Measurements from ENCODE around the gene NPC2. TPM values are rescaled to one million over a fixed set of nuclear protein-coding genes. Genes with fewer than 3 reads are reported as not detected.

Gene NPC2
- total and polyA plus RNA-seq, 2 of the 4 experiments (the other 2 are of a cell fraction): 210 to 273 TPM

GRCh38 chr14:74515891-74516412, 22.8 kb upstream of the NPC2 start:
- no peak overlapping the region for H3K56ac ChIP-seq (ENCODE audit: extremely low read depth, insufficient read depth, low read length)
- TF ChIP-seq MAZ (IDR thresholded peaks at IDR 0.05; ENCODE audit: borderline replicate concordance, low read depth, low read length) (no peak), CEBPB (IDR thresholded peaks at IDR 0.05; ENCODE audit: low read depth, low read length) (no peak), ELK1 (IDR thresholded peaks at IDR 0.05; ENCODE audit: borderline replicate concordance, low read depth, low read length) (no peak), CHD1 (IDR thresholded peaks at IDR 0.05; ENCODE audit: low read depth, low read length) (no peak), USF2 (IDR thresholded peaks at IDR 0.05; ENCODE audit: low read depth, low read length) (no peak), POLR2A (IDR thresholded peaks at IDR 0.05; ENCODE audit: low read depth, low read length) (no peak), FOS (IDR thresholded peaks at IDR 0.05; ENCODE audit: low read depth, low read length) (no peak), RCOR1 (IDR thresholded peaks at IDR 0.05; ENCODE audit: insufficient replicate concordance, low read length) (no peak), RFX5 (IDR thresholded peaks at IDR 0.05; ENCODE audit: low read depth, low read length) (no peak), RAD21 (IDR thresholded peaks at IDR 0.05; ENCODE audit: low read length) (no peak), MAFK (IDR thresholded peaks at IDR 0.05; ENCODE audit: low read depth, low read length) (no peak), NFE2L2 (IDR thresholded peaks at IDR 0.05; ENCODE audit: low read depth, low read length) (no peak), BHLHE40 (IDR thresholded peaks at IDR 0.05; ENCODE audit: low read depth, low read length) (no peak), SMC3 (IDR thresholded peaks at IDR 0.05; ENCODE audit: low read depth, low read length) (no peak), MXI1 (IDR thresholded peaks at IDR 0.05; ENCODE audit: borderline replicate concordance, low read depth, low read length) (no peak)
- H2BK120ac ChIP-seq (ENCODE audit: low read depth, low read length): no peak overlapping the region; the same call in 1 of the 2 replicates
- H4K91ac ChIP-seq (ENCODE audit: insufficient read depth, low read depth, low read length): no peak overlapping the region
- no peak overlapping the region for H2AK5ac ChIP-seq (ENCODE audit: low read depth, low read length)
- no peak overlapping the region for H4K5ac ChIP-seq (ENCODE audit: low read depth, low read length)
- ATAC-seq (ENCODE audit: low read depth): no peak
- no peak overlapping the region for H3K4me2 ChIP-seq (ENCODE audit: low read depth, low read length)
- no peak overlapping the region for H2BK15ac ChIP-seq (ENCODE audit: low read depth, low read length)
- peaks cover 11% of the 10 kb centered on the region for H3K36me3 ChIP-seq (ENCODE audit: control insufficient read depth, insufficient read depth, low read length)
- H3K9me1 ChIP-seq (ENCODE audit: insufficient read depth, low read length): peaks cover 34% of the 10 kb centered on the region
- dilution Hi-C loops (cut with HindIII; ENCODE audit: low sequenced_read_pairs, unreplicated experiment): no loop called here
- no peak overlapping the region for H3K27ac ChIP-seq (ENCODE audit: insufficient read depth, low read length)
- DNase-seq: no peak
- no CpG with 5 or more reads among the region's 8 CpGs for WGBS, 2 experiments (ENCODE audit: extremely low coverage in 2 of 2, insufficient read length in 1 of 2)
- H4K20me1 ChIP-seq (ENCODE audit: insufficient read depth, low read length): no peaks in the 10 kb centered on the region
- H3K4ac ChIP-seq (ENCODE audit: low read depth, low read length): no peak overlapping the region; the same call in 1 of the 2 replicates
- no TSS peak for BruUV-seq (replicated peaks)
- H3K18ac ChIP-seq (ENCODE audit: low read depth, low read length): no peak overlapping the region
- H3K27me3 ChIP-seq (ENCODE audit: control insufficient read depth, insufficient read depth, low read length): no peaks in the 10 kb centered on the region
- peak overlapping the region; percentile 34 for H2AK9ac ChIP-seq (replicated peaks; ENCODE audit: low read depth, low read length, poor library complexity)
- H3K23ac ChIP-seq (ENCODE audit: low read depth, low read length): no peak overlapping the region
- CTCF ChIA-PET: no interaction called here
- H3K9me3 ChIP-seq (ENCODE audit: control insufficient read depth, insufficient read depth, low read length): no peaks in the 10 kb centered on the region
- H3K4me3 ChIP-seq (ENCODE audit: insufficient read depth, low read depth, low read length): no peak overlapping the region
- H4K8ac ChIP-seq (ENCODE audit: low read depth in 2 of 2, low read length in 2 of 2): no peak overlapping the region
- peaks cover 0 to 11% of the 10 kb centered on the region in 2 experiments; a peak in 1 of 4 replicates for H3K79me1 ChIP-seq (ENCODE audit: low read depth in 1 of 2, low read length in 2 of 2)
- no peak overlapping the region for H2AFZ ChIP-seq (replicated peaks; ENCODE audit: low read length, poor library complexity)
- intact Hi-C loops (cut with micrococcal nuclease): no loop called here
- POLR2A ChIA-PET (ENCODE audit: unreplicated experiment): no interaction called here
- H3K4me1 ChIP-seq (ENCODE audit: control insufficient read depth, insufficient read depth, low read length): peaks cover 20% of the 10 kb centered on the region
- H3K14ac ChIP-seq (replicated peaks; ENCODE audit: low read depth, low read length): no peak overlapping the region
- H2BK5ac ChIP-seq (ENCODE audit: low read depth, low read length, poor library complexity, severe bottlenecking): peak overlapping the region; percentile 45
- in situ Hi-C loops (cut with MboI; ENCODE audit: low sequenced_read_pairs): no loop called here
- no peak overlapping the region for H2BK20ac ChIP-seq (ENCODE audit: low read depth, low read length)
- no peak overlapping the region for H3K9ac ChIP-seq (ENCODE audit: low read depth, low read length)
